RPMI8226 (cell line): ENCODE data around the gene FOXP2.
"Not testable (repeated sequence)": the region's sequence is repeated elsewhere in the genome, so short reads cannot be mapped to it uniquely, and the experiment has no call there.

ENCODE experiments used
- DNase-seq: peaks from one replicate; pipeline ENCODE4 v3.0.0-alpha.2; 2015

Gene FOXP2

DNA sequence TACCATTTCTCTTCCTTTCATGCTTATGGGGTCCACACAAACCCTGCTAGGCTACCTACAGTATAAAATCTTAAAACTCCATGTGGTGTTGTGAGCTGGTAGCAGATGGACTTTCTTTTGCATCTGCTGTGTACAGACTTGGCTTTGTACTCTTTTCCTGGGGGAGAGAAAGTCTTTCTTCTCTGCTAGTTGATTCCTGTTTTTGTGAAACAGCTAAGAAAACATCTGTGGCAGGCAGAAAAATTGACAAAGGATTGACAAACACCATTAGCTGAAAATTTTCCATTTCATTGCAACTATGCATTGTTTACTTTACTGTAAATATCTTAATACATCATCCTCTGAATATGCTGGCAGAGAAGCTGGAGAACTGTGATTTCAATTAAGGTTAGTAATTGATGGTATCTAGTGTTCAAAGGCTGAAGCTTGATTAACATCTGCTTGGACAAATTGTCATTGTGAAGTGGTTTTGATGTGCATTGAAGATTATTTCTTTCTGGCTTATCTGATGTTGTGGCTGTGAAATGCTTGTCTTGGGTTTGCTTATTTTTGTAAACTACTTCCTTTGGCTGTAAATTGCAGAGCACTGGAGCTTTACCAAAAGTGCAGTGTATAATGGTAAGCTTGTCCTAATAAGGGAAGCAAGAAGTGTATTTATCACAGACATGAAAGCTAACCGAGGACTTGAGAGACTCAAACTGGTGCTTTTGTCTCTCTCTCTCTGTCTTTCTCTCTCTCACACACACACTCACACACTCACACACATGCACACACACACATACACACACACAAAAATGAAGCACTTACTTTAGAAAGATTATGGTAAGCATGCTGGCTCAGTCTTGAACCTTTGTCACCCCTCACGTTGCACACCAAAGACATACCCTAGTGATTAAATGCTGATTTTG, at the start of gene FOXP2:
FOXP2 (plus strand) TSS at position 660 of the 908 bp plus-strand sequence. CDS start 11,697 bp downstream, outside the sequence.
- DNase-seq: peak; percentile 44

DNA sequence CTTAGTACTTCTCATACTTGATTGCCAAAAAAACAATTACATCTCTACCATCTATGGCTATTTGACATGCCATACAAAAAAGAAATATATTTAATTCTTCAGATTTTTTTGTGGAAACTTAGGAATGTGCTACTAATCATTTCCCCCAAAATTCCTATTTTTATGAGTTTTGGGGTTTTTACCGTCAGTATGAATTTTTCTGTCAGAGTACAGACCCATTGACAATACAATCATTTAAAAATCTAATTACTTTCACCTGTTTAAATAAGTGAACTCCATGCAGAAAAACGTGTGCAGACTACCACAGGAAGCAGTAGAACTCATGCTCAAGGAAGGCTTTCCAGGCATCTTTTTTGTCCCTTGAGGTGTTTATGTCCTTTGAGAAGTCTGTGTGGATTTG, 48.8 kb upstream of the FOXP2 start:
- DNase-seq: no peak

DNA sequence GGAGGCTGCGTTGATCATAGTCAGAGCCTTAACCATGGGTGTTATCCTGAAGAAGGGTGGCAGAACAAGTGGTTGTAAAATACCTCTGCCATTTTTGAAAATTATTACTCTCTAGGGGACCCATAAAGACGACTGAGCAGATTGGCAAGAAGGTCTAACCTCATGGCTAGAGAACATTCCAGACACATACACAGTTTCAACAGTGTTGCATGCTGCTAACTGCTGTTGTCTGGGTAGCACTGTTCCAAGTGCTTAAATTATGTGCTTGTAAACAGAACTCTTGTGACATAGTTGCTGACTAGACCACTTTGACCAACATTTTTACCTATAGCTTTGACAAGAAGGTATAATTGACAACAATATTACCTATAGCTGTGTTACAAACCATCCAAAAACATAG, 46.1 kb upstream of the FOXP2 start:
- no peak for DNase-seq

GRCh38 chr7:114369294-114369693, 45.3 kb upstream of the FOXP2 start:
- no peak for DNase-seq

DNA sequence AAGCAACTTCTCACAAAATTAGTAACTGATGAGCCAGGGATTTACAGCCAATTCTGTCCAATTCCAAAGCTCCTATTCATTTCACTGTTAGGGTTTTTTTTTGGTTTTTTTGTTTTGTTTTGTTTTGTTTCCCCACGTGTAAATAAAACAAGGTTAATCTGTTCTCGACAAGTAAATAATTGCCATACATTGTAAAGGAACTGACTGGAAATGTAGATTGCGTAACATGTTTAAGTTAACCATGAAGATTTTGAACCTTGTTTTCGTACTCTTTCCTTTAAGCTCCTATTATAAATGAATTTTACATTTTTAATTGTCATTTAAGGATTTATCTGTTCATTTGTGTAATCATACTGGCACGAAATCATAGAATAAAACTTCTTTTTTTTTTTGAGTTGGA, 42.0 kb upstream of the FOXP2 start:
- DNase-seq: no peak

GRCh38 chr7:114375907-114376306, 38.7 kb upstream of the FOXP2 start:
- no peak for DNase-seq

- DNase-seq: not testable (repeated sequence)
These were observed 30.7 kb upstream of the FOXP2 start for GRCh38 chr7:114383946-114384345.

- not testable (repeated sequence) for DNase-seq
These were observed 30.3 kb upstream of the FOXP2 start for GRCh38 chr7:114384346-114384745.

DNA sequence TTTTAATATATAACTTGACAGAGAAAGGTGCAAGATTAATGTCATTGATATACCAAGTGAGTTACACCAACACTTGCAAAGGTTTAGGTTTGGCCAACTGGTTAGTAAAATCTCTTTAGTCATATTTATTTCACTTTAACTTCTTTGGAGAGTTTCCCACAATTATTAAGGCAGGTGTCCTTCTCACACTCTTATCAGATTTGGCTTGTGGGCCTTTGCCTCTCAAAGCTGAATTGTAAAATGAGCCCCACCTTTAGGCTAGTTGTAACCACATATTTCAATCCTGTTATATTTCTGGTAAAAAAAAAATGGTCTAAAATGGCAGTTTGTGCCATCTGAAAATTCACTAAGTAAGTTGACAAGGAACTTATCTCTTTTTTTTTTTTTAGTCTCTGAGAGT, 26.6 kb upstream of the FOXP2 start:
- no peak for DNase-seq

GRCh38 chr7:114392686-114393085, 21.9 kb upstream of the FOXP2 start:
- DNase-seq: no peak

DNA sequence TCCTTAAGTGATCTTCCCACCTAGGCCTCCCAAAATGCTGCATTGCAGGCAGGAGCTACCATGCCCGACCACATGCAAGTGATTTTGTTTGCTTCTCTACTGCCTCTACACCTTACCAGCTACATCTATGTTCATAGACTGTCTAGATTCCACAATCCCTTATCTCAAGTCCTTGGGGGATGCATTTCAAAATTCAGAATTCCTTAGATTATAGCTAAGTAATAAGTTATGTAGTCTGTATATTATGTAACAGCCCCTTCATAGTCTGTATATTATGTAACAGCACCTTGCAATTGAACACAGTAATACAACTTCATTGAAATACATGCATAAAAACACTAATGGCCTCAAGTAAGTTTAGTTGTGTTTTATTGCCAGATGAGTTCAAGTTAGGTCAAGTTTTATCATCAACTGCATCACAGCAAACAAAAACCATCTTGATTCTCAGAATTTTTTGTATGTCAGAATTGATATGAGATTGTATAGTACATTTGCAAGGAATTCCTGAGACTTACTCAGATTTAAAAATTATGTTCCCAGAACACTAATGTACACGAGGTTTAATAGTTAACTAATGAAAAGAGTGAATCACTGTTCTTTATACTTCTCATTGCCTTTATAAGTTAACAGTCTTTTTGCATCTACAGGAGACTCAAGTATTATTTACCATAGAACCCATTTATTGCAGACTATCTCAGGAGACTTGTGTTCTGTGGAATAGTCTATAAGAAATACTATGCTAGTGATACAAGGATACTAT, 11.6 kb upstream of the FOXP2 start:
- DNase-seq: no peak

DNA sequence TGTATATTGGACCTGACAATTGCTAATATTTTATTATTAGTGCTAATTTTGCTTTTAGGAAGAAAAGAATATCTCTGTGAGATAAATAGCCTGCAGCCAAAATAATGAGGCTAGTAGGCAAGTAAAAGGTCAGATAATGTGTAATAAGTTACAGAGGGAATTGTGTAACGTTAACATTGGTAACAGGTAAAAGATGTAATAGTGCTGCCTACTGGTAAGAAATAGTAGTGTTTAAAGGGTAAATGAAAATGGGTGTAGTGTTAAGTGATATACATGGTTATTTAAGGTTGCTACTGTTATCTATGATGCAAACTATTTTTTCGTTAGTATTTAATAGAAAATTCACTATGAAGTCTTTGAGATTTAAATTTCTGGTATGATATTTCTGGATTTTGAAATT, 9.2 kb upstream of the FOXP2 start:
- DNase-seq: no peak

DNA sequence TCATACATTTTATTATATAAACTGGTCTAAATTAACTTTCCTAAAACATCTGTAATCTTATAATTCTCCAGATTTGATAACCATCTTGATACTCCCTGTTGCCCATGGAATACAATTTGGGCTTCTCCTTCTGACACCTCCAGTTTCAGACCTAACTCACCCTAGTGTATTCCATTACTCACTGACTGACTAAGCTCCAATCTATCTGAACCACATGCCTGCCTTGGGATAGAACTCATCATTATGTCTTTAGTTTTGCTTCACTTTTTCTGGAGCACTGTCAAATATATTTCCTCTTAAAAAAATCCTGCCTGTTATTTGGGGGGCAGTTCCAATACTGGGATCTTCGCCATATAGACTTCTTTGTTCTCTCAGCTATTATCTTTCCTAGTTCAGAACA, 4.9 kb upstream of the FOXP2 start:
- DNase-seq: no peak

DNA sequence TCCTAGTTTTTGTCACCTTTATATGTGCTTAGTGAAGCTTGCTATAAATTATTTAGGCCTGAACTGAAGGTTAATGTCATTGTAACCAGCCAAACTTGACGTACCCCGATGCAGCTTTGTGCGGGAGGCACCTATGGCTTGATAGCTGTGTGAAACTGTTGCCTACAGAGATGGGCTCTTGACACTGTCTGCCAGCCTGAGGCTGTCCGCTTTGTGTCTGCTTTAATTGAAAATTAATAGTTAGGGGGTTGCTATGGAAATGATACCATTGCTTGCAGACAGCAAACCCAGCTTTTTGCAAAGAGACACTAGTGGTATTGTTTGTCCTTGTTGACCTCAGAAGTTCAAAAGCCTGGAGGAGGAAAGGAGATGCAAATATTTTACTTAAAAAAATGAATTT, 2.1 kb upstream of the FOXP2 start:
- peak; percentile 4 for DNase-seq

DNA sequence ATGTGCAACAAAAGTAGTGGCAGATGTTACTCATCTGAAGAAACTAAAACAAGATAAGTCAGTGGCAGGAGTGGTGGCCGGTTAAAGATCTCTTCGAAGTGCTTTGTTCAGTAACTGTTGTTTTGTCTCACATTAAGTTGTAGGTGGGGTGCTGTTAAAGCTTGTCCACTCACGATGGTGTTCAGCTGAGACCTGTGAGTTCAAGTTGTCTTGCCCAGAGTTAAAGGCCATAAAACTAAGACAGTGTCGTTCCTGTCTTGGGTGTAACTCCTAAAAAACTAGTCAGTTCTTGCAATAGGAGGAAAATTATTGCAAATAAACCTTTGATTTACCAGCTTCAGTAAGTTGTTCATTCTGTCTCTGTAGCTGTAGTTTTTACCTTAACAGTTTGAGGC, 857 bp upstream of the FOXP2 start:
- DNase-seq: peak; percentile 9

- peak; percentile 51 for DNase-seq
These were observed 712 bp downstream of the FOXP2 start for GRCh38 chr7:114415064-114415989.

- no peak for DNase-seq
These were observed 1.7 kb downstream of the FOXP2 start for GRCh38 chr7:114416129-114416990.

GRCh38 chr7:114417290-114417689, 2.7 kb downstream of the FOXP2 start:
- no peak for DNase-seq

- no peak for DNase-seq
These were observed 3.5 kb downstream of the FOXP2 start for GRCh38 chr7:114418117-114418516.

GRCh38 chr7:114419441-114420272, 5.0 kb downstream of the FOXP2 start:
- no peak for DNase-seq
